HCT116 (cell line): ENCODE results near the gene CLPSL1. TPM values are rescaled to one million over a fixed set of nuclear protein-coding genes. Genes with fewer than 3 reads are reported as not detected.

Source experiments
- ATAC-seq: fragments of 200-7000 bp; cut with Tn5 transposase; 2 replicates; pipeline ENCODE4 v1.9.1; 2020; ENCODE audit warnings: mild to moderate bottlenecking, moderate library complexity
- BruUV-seq: library from RNA; stranded (reverse); fragments of 400-500 nt; replicated peaks from 2 replicates; lab custom pipeline; 2021; lab: Mats Ljungman, UMichigan
- CTCF ChIA-PET: fragments of 300-600 bp; sonication (Branson Sonifier 250); formaldehyde crosslinking; loops from one replicate; lab custom pipeline; 2021; ENCODE audit warnings: antibody characterized with exemption; lab: Charles Lee
- POLR2A ChIA-PET: fragments of 300-600, 350-600 bp; sonication (Branson Sonifier 250); formaldehyde crosslinking; loops from one replicate; lab custom pipeline; 2021; ENCODE audit warnings: antibody characterized with exemption; lab: Charles Lee
- RAD21 ChIA-PET, 2 experiments: fragments of 300-600 bp; sonication (Branson Sonifier 250); formaldehyde crosslinking; loops; one replicate each; lab custom pipeline; 2023; ENCODE audit warnings: low total read pairs in 2 of 2; ENCODE audit not compliant: uncharacterized antibody in 2 of 2, unreplicated experiment in 2 of 2, low non-redundant PET in 1 of 2; lab: Charles Lee
- DNase-seq: peaks from one replicate; pipeline ENCODE4 v3.0.0-alpha.2; 2010; ENCODE audit warnings: low read depth, low spot score
- H2AFZ ChIP-seq: fragments of 200-600 bp; shearing (Covaris generic), sonication (generic); 2 replicates; pipeline ENCODE4 v1.6.1; 2017; ENCODE audit warnings: low read depth, mixed run types, mixed read lengths, antibody characterized with exemption, low read length; ENCODE audit not compliant: poor library complexity, severe bottlenecking
- H3K27ac ChIP-seq: 2 replicates; pipeline ENCODE4 v1.5.1; 2012; ENCODE audit warnings: low read depth, low read length
- H3K27me3 ChIP-seq: fragments of 200-600 bp; sonication (generic); 2 replicates; pipeline ENCODE4 v1.6.1; 2016; ENCODE audit warnings: mixed run types, low read length, mixed read lengths; ENCODE audit not compliant: insufficient read depth
- H3K36me3 ChIP-seq, 2 experiments: fragments of 200-500 bp in 1 of 2; fragments of 200-600 bp in 1 of 2; sonication (Bioruptor generic) in 1 of 2; sonication (generic) in 1 of 2; 2 replicates each; pipeline versions ENCODE4 v1.5.1 to v1.6.1; 2014 to 2016; ENCODE audit warnings: low read length in 2 of 2, inconsistent platforms in 1 of 2, mixed read lengths in 1 of 2, mixed run types in 1 of 2; ENCODE audit not compliant: insufficient read depth in 2 of 2, control insufficient read depth in 1 of 2
- H3K4me1 ChIP-seq, 2 experiments: fragments of 200-600 bp in 1 of 2; sonication (generic) in 1 of 2; 2 replicates each; pipeline versions ENCODE4 v1.5.1 to v1.6.1; 2012 to 2017; ENCODE audit warnings: low read length in 2 of 2, inconsistent platforms in 1 of 2, mild to moderate bottlenecking in 1 of 2, mixed read lengths in 1 of 2, mixed run types in 1 of 2, moderate library complexity in 1 of 2; ENCODE audit not compliant: insufficient read depth in 2 of 2, control insufficient read depth in 1 of 2
- H3K4me2 ChIP-seq: fragments of 200-600 bp; sonication (generic); 2 replicates; pipeline ENCODE4 v1.6.1; 2017; ENCODE audit warnings: mixed run types, low read length, mixed read lengths
- H3K4me3 ChIP-seq, 2 experiments: fragments of 200-600 bp in 1 of 2; sonication (generic) in 1 of 2; replicated peaks in 1 of 2; 2 replicates each; pipeline ENCODE4 v1.5.1; 2011 to 2016; ENCODE audit warnings: low read length in 2 of 2, control low read depth in 1 of 2, low read depth in 1 of 2, mild to moderate bottlenecking in 1 of 2, mixed read lengths in 1 of 2, mixed run types in 1 of 2
- H3K79me2 ChIP-seq: fragments of 200-600 bp; sonication (generic); 2 replicates; pipeline ENCODE4 v1.6.1; 2017; ENCODE audit warnings: mild to moderate bottlenecking, mixed run types, low read length, moderate library complexity, mixed read lengths; ENCODE audit not compliant: insufficient read depth
- H3K9ac ChIP-seq: fragments of 200-600 bp; sonication (generic); 2 replicates; pipeline ENCODE4 v1.6.1; 2016; ENCODE audit warnings: low read length, mixed read lengths
- H3K9me2 ChIP-seq: fragments of 200-600 bp; sonication (generic), shearing (Covaris generic); 2 replicates; pipeline ENCODE4 v1.6.1; 2017; ENCODE audit warnings: mixed run types, mild to moderate bottlenecking, moderate library complexity; ENCODE audit not compliant: insufficient read depth
- H3K9me3 ChIP-seq, 2 experiments: fragments of 200-500 bp in 1 of 2; fragments of 200-600 bp in 1 of 2; sonication (Bioruptor generic) in 1 of 2; sonication (generic) in 1 of 2; 2 replicates each; pipeline ENCODE4 v1.6.1; 2014 to 2017; ENCODE audit warnings: low read length in 2 of 2, mixed read lengths in 2 of 2, inconsistent platforms in 1 of 2, low read depth in 1 of 2, mild to moderate bottlenecking in 1 of 2, mixed run types in 1 of 2, moderate library complexity in 1 of 2; ENCODE audit not compliant: control insufficient read depth in 1 of 2, insufficient read depth in 1 of 2
- H4K20me1 ChIP-seq: fragments of 200-600 bp; sonication (generic), shearing (Covaris generic); 2 replicates; pipeline ENCODE4 v1.6.1; 2017; ENCODE audit warnings: mixed run types, mild to moderate bottlenecking, moderate library complexity; ENCODE audit not compliant: insufficient read depth
- ATF3 ChIP-seq: IDR thresholded peaks from 2 replicates; pipeline ENCODE4 v1.6.1; 2012
- CBX3 ChIP-seq: IDR thresholded peaks from 2 replicates; pipeline ENCODE4 v1.6.1; 2012; ENCODE audit warnings: low read depth
- CTCF ChIP-seq, 3 experiments: fragments of 200-600 bp in 1 of 3; sonication (generic) in 1 of 3; IDR thresholded peaks in 2 of 3; conservative IDR thresholded peaks in 1 of 3; 2 replicates each; pipeline ENCODE4 v1.5.1; 2012 to 2017; ENCODE audit warnings: low read depth in 2 of 3, low read length in 2 of 3, antibody characterized with exemption in 1 of 3, borderline replicate concordance in 1 of 3, control low read depth in 1 of 3, mild to moderate bottlenecking in 1 of 3, mixed read lengths in 1 of 3, mixed run types in 1 of 3, moderate library complexity in 1 of 3; ENCODE audit not compliant: insufficient read depth in 1 of 3
- EZH2 ChIP-seq: fragments of 200-600 bp; sonication (generic); IDR thresholded peaks from 2 replicates; pipeline ENCODE4 v1.6.1; 2017; ENCODE audit warnings: antibody characterized with exemption, mixed run types
- FOSL1 ChIP-seq: IDR thresholded peaks from 2 replicates; pipeline ENCODE4 v1.6.1; 2012; ENCODE audit warnings: low read depth
- JUND ChIP-seq: IDR thresholded peaks from 2 replicates; pipeline ENCODE4 v1.6.1; 2012
- RAD21 ChIP-seq: IDR thresholded peaks from 2 replicates; pipeline ENCODE4 v1.6.1; 2012; ENCODE audit warnings: low read depth, mild to moderate bottlenecking
- SP1 ChIP-seq: IDR thresholded peaks from 2 replicates; pipeline ENCODE4 v1.6.1; 2012; ENCODE audit warnings: low read depth
- SRF ChIP-seq: IDR thresholded peaks from 2 replicates; pipeline ENCODE4 v1.6.1; 2012; ENCODE audit warnings: low read depth
- intact Hi-C: fragments of 100-400 bp; cut with micrococcal nuclease; formaldehyde crosslinking; loops from 2 replicates; pipeline ENCODE4 v1.10.0; 2022
- total RNA-seq: library from RNA; stranded (reverse); gene quantifications from one replicate; pipeline ENCODE4 v1.2.1, GENCODE V29; 2021; ENCODE audit not compliant: unreplicated experiment
- TF ChIP-seq, protein P1 (sequence below): IDR thresholded peaks from 2 replicates; pipeline ENCODE4 v1.6.1; 2012

Gene CLPSL1
- total RNA-seq, 1 experiment from 2014 or later: not detected

DNA sequence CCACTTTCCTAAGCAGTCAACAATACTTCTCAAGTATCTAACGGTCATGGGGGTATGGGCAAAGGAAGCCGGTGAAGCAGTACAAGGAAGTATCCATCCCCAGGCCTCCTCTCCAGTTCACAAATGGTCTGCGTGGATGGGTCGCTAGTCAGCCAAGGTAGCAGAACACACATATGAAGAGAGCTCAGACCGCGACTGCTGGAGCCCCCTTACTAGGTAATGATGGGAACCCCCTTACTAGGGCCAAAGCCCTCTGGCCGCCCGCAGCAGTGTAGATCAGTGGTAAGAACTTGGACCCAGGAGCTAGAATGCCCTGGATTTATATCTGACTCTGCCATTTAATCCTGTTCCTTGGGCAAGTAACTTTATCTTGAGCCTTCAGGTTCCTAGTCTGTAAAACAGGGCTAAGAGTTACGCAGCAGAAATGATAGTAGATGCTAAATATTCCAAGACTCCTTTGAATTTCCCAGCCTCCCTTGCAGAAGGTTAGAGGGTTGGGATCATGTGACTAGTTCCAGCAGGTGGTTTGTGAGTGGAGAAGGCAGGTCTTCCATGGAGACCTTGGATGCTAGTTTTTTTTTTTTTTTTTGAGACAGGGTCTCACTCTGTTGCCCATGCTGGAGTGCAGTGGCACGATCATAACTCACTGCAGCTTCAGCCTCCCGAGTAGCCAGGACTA, 6.6 kb upstream of the CLPSL1 start:
- BruUV-seq: no TSS peak
- H3K9ac ChIP-seq: no peak overlapping the region
- TF ChIP-seq FOSL1 (no peak), RAD21 (no peak), CBX3 (no peak), SP1 (no peak), SRF (no peak), CTCF (IDR thresholded peaks at IDR 0.05 in 2 of 3, conservative IDR thresholded peaks at IDR 0.05 in 1 of 3; ENCODE audit: borderline replicate concordance in 1 of 3, insufficient read depth in 1 of 3, low read depth in 2 of 3, low read length in 2 of 3) (no peak), EZH2 (no peak), ATF3 (no peak), JUND (no peak)
- TF ChIP-seq, protein P1, sequence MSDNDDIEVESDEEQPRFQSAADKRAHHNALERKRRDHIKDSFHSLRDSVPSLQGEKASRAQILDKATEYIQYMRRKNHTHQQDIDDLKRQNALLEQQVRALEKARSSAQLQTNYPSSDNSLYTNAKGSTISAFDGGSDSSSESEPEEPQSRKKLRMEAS: no peak
- no peaks in the 10 kb centered on the region for H3K36me3 ChIP-seq
- no peak overlapping the region for H2AFZ ChIP-seq
- POLR2A ChIA-PET: no interaction called here
- H3K9me2 ChIP-seq: no peaks in the 10 kb centered on the region
- no peaks in the 10 kb centered on the region for H3K9me3 ChIP-seq
- RAD21 ChIA-PET: no interaction called here
- no peaks in the 10 kb centered on the region for H3K79me2 ChIP-seq
- no peak overlapping the region for H3K27ac ChIP-seq
- no peak overlapping the region for H3K4me3 ChIP-seq
- no peak for ATAC-seq
- intact Hi-C loops: no loop called here
- no peaks in the 10 kb centered on the region for H3K27me3 ChIP-seq
- H3K4me1 ChIP-seq: peaks cover 12 to 21% of the 10 kb centered on the region in 2 experiments; a peak in 3 of 4 replicates
- CTCF ChIA-PET: no interaction called here
- no peaks in the 10 kb centered on the region for H4K20me1 ChIP-seq
- DNase-seq: no peak
- no peak overlapping the region for H3K4me2 ChIP-seq
